ENCODE results near the gene COL5A1.

The COL5A1 gene

GRCh38 chr9:134834957-134835419, 193.4 kb downstream of the COL5A1 start:
- TF ChIP-seq ZNF274 (IDR thresholded peaks at IDR 0.05; ENCODE audit: low read depth, low read length), result no peak
- no peak overlapping the region for H3K4me3 ChIP-seq (ENCODE audit: low read length)

GRCh38 chr9:134835448-134835847, 193.8 kb downstream of the COL5A1 start:
- H3K4me3 ChIP-seq (ENCODE audit: low read length), result no peak overlapping the region
- TF ChIP-seq ZNF274 (IDR thresholded peaks at IDR 0.05; ENCODE audit: low read depth, low read length), result no peak

GRCh38 chr9:134835987-134836386, 194.4 kb downstream of the COL5A1 start:
- TF ChIP-seq ZNF274 (IDR thresholded peaks at IDR 0.05; ENCODE audit: low read depth, low read length), result no peak
- H3K4me3 ChIP-seq (ENCODE audit: low read length), result no peak overlapping the region

- TF ChIP-seq ZNF274 (IDR thresholded peaks at IDR 0.05; ENCODE audit: low read depth, low read length), result no peak
- H3K4me3 ChIP-seq (ENCODE audit: low read length), result no peak overlapping the region
Measured at GRCh38 chr9:134836406-134836970, 194.9 kb downstream of the COL5A1 start.

GRCh38 chr9:134837529-134837928, 195.9 kb downstream of the COL5A1 start:
- TF ChIP-seq ZNF274 (IDR thresholded peaks at IDR 0.05; ENCODE audit: low read depth, low read length), result no peak

GRCh38 chr9:134838651-134839454, 197.2 kb downstream of the COL5A1 start:
- no peak for TF ChIP-seq ZNF274 (IDR thresholded peaks at IDR 0.05; ENCODE audit: low read depth, low read length)
- H3K4me3 ChIP-seq (ENCODE audit: low read length), result no peak overlapping the region

More at GRCh38 chr9:134837529-134837928, 195.9 kb downstream of the COL5A1 start:
- no peak overlapping the region for H3K4me3 ChIP-seq (ENCODE audit: low read length)

- H3K4me3 ChIP-seq (ENCODE audit: low read length), result no peak overlapping the region
- no peak for TF ChIP-seq ZNF274 (IDR thresholded peaks at IDR 0.05; ENCODE audit: low read depth, low read length)
Measured at GRCh38 chr9:134839455-134840125, 198.0 kb downstream of the COL5A1 start.

- H3K4me3 ChIP-seq (ENCODE audit: low read length), result no peak overlapping the region
- no peak for TF ChIP-seq ZNF274 (IDR thresholded peaks at IDR 0.05; ENCODE audit: low read depth, low read length)
Measured at GRCh38 chr9:134840511-134840910, 198.9 kb downstream of the COL5A1 start.

GRCh38 chr9:134841180-134841904, 199.7 kb downstream of the COL5A1 start:
- TF ChIP-seq ZNF274 (IDR thresholded peaks at IDR 0.05; ENCODE audit: low read depth, low read length), result no peak
- H3K4me3 ChIP-seq (ENCODE audit: low read length), result no peak overlapping the region

GRCh38 chr9:134842321-134842720, 200.7 kb downstream of the COL5A1 start:
- TF ChIP-seq ZNF274 (IDR thresholded peaks at IDR 0.05; ENCODE audit: low read depth, low read length), result no peak
- no peak overlapping the region for H3K4me3 ChIP-seq (ENCODE audit: low read length)

GRCh38 chr9:134843740-134844139, 202.1 kb downstream of the COL5A1 start:
- H3K4me3 ChIP-seq (ENCODE audit: low read length), result no peak overlapping the region
- no peak for TF ChIP-seq ZNF274 (IDR thresholded peaks at IDR 0.05; ENCODE audit: low read depth, low read length)

- no peak for TF ChIP-seq ZNF274 (IDR thresholded peaks at IDR 0.05; ENCODE audit: low read depth, low read length)
- H3K4me3 ChIP-seq (ENCODE audit: low read length), result no peak overlapping the region
Measured at GRCh38 chr9:134844821-134845220, 203.2 kb downstream of the COL5A1 start.

- no peak overlapping the region for H3K4me3 ChIP-seq (ENCODE audit: low read length)
- TF ChIP-seq ZNF274 (IDR thresholded peaks at IDR 0.05; ENCODE audit: low read depth, low read length), result no peak
Measured at GRCh38 chr9:134846187-134846586, 204.6 kb downstream of the COL5A1 start.

- TF ChIP-seq ZNF274 (IDR thresholded peaks at IDR 0.05; ENCODE audit: low read depth, low read length), result no peak
- H3K4me3 ChIP-seq (ENCODE audit: low read length), result no peak overlapping the region
Measured at GRCh38 chr9:134846699-134847098, 205.1 kb downstream of the COL5A1 start.
